ENCODE results near the gene ALKBH3. TPM values are rescaled to one million over a fixed set of nuclear protein-coding genes. Genes with fewer than 3 reads are reported as not detected.
A peak's percentile ranks its signal among the peaks of the same experiment; 100 is the strongest.

Gene ALKBH3
- total RNA-seq, 1 experiment from 2014 or later: 71.9 TPM

DNA sequence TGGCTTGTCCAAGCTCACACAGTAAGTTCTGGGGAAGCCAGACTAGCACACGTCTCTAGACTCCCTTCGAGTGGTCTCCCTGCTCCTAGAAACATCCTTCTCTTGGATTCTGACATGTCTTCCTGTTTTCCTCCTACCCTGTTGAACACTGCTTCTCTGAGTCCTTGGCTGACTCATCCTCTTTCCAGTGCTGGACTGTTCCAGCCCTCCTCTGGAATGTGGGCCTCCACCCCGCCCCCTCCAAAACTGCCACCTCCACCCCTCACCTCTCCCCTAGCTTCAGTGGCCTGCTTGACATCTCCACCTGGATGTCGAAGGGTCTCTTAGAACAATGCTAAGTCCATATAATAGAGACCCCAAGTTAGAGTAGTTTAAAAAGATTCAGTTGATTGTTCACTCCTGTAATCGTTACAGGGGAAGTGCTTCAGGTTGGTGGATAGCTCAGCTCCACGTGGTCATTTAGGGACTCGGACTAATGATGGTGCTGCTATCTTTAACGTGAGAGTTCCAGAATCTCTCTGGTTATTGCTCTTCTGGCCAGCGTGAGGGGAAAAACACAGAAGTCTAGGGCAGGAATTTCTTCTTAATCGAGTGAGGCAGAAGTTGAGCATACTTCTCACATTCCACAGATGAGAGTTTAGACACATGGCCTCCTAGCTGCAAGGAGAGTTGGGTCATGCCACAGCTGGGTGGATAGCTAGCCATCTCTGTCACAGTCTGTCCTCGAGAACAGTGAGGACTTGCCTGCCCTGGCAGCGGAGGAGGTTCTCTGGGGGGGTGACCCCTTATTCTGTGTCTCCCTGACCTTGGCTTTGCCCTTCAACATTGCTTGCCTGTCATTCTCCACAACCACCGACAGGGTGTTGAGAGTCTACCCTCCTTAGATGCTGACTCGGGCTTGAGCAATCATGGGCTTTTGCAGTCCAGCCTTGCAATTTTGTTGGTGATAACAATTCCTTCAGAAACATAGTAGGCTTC is 57.1 kb downstream of the ALKBH3 start:
- no peak for DNase-seq (ENCODE audit: low spot score)

DNA sequence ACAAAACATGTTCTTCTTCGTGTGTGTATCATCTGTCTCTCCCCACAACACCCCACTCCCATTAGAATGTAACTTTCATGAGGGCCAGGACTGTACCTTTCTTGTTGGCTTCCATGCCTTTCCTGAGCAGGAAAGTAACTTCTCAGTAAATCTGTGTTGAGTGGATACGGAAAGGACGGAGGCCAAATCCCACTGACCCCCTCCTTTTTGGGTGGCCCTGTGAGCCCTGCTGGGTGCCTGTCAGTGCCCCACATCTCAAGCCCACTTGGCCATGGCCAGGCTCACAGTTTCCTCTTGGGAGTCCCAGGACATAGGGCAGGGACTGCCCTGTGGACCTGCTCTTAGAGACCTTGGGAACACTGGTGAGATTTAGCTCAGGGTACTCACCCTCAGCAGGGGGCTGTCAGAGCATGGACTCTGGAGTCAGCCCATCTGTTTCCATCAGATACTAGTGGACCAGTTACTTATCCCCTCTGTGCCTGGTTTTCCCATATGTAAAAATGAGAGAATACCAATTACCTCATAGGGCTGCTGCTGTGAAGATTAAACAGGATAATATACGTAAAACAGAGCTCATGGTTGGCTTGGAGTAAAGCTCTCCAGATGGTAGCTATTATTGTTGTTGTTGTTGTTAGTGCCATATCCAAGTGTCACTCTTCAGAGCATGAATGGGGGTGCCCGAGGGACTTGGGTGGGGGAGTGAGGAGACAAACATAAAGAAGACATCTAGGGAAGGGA is 60.8 kb downstream of the ALKBH3 start:
- no peak for DNase-seq (ENCODE audit: low spot score)

DNA sequence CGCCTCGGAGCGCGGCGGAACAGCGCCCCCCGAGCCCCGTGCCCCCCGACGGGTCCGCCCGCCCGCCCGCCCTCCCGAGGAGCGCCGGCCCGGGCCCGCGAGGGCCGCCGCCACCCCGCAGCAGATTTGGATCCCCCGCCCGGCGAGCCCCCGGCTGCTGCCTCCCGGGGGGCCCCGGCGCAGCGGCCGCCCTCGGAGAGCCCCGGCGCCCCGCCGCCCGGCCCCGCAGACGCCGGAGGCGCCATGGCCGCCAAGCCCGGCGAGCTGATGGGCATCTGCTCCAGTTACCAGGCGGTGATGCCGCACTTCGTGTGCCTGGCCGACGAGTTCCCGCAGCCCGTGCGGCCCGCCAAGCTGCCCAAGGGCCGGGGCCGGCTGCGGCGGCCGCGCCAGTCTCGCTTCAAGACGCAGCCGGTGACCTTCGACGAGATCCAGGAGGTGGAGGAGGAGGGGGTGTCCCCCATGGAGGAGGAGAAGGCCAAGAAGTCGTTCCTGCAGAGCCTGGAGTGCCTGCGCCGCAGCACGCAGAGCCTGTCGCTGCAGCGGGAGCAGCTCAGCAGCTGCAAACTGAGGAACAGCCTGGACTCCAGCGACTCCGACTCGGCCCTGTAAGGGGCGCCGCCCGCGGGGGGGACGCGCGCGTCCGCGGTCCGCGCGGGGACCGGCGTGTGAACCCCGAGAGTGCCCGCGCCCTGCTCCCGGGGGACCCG is 62.2 kb downstream of the ALKBH3 start:
- DNase-seq (ENCODE audit: low spot score): no peak

DNA sequence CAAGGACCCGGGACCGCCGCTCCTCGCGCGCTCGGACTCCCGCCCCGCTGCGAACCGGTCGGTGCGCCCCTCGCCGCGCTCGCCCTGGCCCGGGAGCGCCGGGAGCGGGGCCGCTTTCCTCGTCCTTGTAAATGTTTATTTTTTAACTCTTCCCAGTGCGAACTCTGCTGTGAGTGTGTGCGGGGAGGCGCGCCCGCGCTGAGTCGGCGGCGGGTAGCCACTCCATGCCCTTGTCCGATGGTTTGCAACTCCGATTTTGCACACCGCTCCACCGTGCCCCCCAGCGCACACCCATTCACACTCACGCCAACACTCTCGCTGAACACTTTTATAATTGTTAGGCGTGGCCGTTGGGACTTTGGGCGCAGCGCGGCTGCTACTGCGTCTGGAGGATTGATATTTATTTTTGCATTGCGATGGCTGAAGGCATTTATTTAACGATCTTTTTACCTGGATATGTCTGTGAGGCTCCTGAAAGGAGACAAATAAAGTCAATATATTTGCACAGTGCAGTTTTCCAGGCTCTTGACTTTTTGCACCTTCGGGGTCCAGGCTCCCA is 62.8 kb downstream of the ALKBH3 start:
- no peak for DNase-seq (ENCODE audit: low spot score)

DNA sequence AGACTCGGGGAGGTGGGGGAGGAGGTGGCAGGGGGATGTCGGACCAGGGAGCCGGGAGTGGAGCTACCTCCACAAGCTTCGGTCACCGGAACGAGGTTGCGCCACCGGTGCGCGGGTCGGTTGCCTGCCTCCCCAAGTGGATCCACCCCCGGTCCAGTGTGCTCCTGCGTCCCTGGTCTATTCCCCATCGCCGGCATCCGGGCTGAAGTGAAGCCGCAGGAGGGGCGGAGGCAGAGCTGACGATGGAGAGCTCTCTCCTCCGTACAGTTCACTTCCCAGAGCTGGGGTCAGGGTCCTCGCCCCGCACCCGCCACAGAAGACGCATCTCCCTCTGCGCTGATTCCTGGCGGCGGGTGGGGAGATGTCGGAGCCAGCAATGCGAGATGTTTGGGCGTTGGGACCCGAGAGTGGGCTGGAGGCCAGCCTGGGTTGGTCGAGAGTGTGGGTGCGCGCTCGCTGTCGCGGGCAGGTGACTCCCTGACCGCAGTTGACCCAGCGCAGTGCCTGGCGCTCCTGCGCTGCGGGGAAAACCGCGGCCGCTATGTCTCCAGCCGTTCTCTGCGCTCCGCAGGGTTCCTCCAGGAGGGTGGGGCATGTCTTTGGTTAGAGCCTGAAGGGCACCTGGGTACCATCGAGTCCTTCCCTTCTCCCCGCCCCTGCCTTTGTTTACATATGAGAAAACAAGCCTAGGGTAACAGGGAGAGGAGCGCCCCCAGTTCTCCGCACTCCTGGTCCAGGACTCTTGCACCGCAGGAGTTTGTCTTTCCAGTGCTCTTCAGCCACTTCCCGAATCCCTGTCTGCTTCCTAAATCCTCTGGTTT is 63.5 kb downstream of the ALKBH3 start:
- no peak for DNase-seq (ENCODE audit: low spot score)

DNA sequence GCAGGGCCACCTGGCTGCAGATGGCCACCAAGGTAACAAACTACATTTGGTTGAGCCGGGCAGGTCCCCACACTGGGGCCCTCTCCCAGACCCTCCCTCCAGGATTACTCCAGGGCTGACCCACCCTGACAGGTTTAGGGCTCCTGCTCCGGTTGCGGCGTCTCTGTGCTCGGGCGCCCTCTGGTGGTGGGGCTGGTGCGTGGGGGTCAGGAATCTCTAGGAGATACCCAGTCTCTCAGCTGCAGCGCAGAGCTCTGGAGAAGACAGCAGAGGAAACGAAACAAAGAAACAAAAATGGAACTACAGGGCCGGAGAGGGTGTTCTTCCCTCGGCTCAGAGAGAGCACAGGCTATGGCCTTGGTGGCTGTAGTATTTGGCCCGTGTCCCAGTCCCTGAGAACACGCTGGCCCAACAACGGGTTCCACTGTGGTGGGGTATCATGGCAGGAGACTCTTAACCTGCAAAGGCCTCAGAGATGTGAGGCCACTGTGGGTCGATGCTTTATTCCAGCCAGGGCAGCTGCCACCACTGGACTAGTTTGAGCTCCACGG is 64.2 kb downstream of the ALKBH3 start:
- DNase-seq (ENCODE audit: low spot score): no peak

DNA sequence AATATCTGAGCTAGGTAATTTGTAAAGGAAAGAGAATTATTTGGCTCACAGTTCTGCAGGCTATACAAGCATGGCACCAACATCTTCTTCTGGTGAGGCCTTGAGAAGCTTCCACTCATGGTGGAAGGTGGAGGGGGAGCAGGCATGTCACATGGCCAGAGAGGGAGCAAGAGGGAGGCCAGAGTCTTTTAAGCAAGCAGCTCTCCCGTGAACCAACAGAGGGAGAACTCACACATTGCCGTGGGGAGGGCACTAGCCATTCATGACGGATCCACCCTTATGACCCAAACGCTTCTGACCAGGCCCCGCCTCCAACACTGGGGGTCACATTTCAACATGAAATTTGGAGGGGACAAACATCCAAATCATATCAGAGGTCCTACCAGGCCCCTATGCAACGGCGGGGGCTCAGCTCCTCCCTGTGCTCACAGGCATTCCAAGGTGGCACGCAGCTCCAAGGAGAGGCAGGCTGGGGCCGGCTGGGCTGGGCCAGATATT is 66.4 kb downstream of the ALKBH3 start:
- peak; percentile 46 for DNase-seq (ENCODE audit: low spot score)

DNA sequence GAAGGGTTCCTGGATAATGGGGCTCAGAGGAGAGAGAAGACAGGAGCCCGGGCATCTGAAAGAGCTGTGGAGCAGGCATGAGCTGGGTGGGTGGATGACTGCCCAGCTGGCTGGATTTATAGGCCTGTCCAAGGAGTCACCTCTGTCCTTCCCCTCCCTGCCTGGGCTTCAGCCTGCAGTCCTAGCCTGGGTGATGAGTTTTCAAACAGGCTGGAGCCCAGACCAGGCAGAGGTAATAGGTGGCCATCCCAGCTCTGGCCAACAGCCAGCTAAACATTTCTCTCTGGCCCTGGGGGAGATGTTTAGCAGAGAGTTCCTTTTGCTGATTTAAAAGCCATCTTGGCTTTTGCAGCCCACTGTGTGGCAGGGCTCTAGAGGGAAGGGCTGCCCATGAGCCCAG is 67.2 kb downstream of the ALKBH3 start:
- DNase-seq (ENCODE audit: low spot score): no peak

DNA sequence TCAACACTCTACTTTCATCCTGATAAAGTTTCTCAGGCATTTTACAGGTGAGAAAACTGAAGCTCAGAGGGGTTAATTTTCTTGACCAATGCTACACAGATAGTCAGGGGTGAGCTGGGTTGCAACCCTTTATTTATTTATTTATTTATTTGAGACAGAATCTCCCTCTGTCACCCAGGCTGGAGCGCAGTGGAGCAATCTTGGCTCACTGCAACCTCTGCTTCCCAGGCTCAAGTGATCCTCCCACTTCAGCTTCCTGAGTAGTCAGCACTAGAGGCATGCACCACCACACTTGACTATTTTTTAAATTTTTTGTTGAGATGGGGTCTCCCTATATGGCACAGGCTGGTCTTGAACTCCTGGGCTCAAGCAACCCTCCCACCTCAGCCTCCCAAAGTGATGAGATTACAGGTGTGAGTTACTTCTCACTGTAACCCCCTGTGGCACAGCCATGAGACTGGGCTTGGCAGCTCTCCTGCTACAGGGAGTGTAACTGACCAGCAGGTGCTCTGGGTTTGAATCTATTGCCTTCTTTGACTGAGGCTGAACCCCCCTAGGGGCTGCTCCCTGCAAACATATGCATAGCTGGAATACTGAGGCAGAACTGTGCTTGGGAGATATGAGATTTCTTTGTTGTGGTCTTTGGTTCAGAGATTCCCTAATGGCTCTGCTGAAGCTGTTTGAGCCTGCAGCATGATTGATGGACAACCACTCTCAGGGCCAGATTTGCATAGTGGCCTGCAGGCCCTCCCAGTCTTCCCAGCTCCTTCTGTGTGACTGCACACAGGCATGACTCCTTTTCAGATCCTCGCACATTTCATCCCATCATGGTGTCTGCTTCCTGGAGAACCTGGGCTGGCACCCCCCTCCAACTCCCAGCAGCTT is 68.0 kb downstream of the ALKBH3 start:
- no peak for DNase-seq (ENCODE audit: low spot score)

DNA sequence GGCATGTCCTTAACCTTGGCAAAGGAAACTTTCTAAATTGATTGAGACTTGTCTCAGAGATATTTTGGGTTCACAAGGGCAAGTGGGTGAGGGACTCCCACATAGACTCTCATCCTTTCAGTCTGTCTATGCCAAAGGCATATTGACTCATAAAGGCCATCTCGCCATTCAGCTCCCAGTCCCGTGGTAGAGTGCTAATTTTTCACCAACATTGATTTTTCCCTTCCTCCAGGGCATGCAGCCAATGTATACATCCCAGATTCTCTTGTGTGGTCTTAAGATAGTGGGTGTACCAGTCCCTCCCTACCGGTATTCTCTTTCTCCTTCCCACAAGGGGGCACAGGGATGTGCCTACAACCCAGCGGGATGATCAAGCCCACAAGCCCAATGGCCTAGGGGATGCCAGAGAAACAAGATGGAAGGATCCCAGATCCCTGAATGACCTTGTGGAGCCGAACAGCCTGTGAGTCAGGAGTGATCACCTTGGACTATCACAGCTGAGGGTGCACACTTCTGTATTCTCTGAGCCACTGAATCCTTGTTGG is 69.8 kb downstream of the ALKBH3 start:
- no peak for DNase-seq (ENCODE audit: low spot score)

DNA sequence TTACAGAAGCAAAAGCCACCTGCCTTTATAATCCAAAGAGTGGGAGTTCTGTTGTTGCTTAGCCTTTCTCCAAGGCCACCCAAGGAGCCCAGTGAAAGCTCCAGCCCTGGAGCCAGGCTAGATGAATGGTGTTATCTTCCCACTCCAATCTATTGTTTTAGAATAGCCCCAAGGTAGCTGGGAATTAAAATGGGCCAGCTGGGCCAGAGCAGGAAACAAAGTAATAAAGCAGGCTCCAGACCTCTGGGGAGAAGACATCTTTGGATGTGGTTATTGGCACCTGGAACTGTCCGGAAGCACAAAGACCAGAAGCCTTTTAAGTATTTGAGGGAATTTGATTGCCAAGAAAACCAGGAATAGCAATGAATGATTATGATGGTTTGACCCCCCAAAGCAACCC is 70.6 kb downstream of the ALKBH3 start:
- no peak for DNase-seq (ENCODE audit: low spot score)

DNA sequence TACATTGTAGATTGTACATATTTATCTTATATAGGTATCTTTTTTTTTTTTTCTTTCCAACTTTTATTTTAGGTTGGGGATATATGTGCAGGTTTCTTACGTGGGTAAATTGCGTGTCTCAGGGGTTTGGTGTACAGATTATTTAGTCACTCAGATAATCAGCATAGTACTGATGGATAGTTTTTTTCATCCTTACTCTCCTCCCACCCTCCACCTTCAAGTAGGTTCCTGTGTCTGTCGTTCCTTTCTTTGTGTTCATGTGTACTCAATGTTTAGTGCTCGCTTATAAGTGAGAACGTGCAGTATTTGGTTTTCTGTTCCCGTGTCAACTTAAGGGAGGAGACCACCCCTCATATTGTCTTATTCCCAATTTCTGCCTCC is 71.4 kb downstream of the ALKBH3 start:
- DNase-seq (ENCODE audit: low spot score): no peak

DNA sequence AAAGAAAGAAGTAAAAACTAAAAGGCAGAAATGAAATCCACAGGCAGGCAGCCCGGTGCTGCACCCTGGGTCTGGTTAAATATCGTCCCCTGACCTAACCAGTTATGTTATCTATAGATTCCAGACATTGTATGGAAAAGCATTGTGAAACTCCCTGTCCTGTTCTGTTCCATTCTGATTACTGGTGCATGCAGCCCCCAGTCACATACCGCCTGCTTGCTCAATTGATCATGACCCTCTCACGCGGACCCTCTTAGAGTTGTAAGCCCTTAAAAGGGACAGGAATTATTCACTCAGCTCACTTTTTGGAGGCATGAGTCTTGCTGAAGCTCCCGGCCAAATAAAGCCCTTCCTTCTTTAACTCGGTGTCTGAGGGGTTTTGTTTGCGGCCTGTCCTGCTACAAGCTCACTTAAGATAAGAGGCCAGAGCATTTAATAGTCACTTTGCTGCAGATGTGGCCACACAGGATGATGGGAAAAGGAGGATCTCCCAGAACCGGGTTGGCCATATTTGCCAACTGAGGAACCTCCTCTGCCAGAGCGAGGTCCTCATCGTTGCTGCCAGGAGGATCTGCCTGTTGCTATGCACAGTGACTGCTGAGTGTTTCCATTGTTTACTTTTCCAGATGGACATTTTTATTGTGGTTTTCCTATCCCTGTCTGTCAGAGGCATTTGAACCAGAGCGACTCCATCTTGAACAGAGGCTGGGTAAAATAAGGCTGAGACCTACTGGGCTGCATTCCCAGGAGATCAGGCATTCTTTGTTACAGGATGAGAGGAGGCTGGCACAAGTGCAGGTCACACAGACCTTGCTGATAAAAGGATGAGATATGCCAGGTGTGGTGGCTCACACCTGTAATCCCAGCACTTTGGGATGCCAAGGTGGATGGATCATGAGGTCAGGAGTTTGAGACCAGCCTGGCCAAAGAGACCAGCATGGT is 72.0 kb downstream of the ALKBH3 start:
- no peak for DNase-seq (ENCODE audit: low spot score)

DNA sequence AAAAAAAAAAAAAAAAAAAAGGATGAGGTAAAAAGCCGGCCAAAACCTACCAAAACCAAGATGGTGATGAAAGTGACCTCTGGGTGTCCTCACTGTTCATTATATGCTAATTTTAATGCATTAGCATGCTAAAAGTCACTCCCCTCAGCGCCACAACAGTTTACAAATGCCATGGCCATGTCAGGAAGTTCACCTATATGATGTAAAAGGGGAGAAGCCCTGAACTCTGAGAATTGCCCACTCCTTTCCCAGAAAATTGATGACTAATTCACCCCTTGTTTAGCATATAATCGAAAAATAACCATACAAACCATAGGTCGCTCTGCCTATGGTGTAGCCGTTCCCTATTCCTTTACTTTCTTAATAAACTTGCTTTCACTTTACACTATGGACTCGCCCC is 72.9 kb downstream of the ALKBH3 start:
- DNase-seq (ENCODE audit: low spot score): no peak

DNA sequence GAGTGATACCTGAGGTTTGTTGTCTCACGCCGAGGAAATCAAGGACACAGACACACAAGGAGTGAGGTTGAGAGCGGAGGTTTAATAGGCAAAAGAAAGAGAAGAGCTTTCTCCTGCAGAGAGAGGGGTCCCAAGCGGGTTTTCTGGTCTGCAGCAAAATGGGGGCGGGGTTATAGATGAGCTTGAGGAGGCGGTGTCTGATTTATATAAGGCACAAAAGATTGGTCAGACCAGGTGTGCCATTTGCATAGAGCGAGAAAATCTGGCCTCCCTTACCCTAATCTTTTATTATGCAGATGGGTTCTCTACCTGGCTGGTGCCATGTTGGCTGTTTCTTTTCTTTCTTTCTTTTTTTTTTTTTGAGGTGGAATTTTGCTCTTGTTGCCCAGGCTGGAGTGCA is 73.6 kb downstream of the ALKBH3 start:
- DNase-seq (ENCODE audit: low spot score): no peak

DNA sequence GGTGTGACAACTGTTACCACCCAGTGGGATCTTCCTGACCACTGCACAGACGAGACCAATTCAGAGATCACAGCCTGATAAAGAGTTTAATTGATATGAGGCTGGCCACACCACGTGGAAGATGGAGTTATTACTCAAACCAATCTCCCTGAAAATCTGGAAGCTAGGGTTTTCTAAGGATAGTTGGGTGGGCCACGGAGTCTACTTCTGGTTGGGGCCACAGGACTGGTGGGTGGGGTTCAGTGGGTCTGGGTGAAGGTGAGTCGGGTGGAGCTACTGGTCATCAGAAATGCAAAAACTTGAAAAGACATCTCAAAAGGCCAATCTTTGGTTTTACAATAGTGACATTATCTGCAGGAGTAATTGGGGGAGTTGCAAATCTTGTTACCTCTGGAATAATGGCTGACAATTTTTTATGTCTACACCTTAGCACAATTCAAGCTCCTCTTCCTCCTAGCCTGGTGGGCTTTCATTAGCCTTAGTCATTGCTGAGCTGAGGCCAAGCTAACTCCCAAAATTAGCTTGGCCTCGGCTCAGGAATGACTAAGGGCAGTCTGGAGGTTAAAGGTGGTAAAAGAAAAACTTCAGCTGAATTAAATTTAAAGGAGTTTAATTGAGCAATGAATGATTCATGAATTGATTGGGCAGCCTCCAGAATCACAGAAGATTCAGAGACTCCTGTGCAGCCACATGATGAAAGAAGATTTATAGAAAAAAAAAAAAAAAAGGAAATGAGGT is 74.9 kb downstream of the ALKBH3 start:
- no peak for DNase-seq (ENCODE audit: low spot score)

DNA sequence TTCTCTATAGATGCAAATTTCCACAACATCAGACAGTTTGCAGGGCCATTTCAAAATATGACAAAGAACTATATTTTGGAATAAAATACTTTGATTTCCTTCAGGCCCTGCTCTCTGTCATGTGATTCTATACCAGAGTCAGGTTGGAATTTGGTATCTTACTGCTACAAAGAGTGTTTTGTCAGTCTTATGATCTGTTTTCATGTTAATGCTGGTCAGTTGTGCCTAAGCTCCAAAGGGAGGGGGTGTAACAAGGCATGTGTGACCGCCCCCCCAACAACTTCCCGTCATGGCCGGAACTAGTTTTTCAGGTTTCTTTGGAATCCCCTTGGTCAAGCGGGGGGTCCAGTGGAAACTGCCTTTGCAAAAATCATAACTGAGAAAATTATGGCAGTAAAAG is 76.9 kb downstream of the ALKBH3 start:
- no peak for DNase-seq (ENCODE audit: low spot score)
